SK-N-MC (cell line): ENCODE measurements around the gene EXD3.

Source experiments
- EZH2 ChIP-seq: fragments of 200-600 bp; sonication (generic); IDR thresholded peaks from one replicate; pipeline ENCODE4 v1.6.1; 2017; ENCODE audit warnings: antibody characterized with exemption
- POLR2AphosphoS5 ChIP-seq: IDR thresholded peaks from 2 replicates; pipeline ENCODE4 v1.6.1; 2012; ENCODE audit warnings: mild to moderate bottlenecking, low read depth, low read length, borderline replicate concordance

DNA sequence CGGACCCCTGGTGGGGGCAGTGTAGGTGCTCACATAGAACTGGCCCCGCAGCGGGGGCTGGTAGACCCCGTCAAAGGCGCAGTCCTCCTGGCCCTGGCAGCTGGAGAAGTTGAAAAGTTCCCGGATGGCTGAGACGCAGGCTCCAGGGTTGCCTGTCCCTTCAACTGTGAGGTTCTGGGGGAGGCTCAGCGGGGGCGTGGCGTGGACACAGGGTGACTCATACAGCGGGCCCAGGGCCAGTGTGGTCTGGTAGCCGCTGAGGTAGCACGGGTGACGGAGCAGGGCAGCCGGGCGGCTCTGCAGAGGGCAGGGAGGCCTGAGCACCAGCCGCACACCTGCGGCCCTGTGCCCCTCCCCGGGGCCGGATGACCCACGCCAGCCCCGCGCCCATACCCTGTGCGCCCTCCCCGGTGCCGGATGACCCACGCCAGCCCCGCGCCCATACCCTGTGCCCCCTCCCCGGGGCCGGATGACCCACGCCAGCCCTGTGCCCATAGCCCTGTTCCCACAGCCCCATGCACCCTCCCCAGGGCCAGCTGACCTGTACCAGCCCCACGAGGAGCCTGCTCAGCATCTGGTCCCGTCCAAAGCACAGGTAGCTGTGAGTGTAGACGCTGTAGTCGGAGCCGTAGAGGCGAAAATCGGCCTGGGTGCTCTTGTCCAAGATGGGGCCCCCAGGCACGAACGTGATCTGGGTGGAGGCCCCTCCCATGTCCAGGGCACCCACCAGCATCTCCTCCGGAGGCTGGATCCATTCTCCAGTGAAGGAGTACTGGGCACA, 13.2 kb upstream of the EXD3 start:
- TF ChIP-seq POLR2AphosphoS5 (no peak), EZH2 (no peak)
